T-helper 2 cell treated with Interferon-gamma antibody and Interleukin-4, amounts not matched to agents 100 ng/mL and 5 ng/mL, for 36 hours (primary cell): Measurements from ENCODE around the gene CYP2E1. TPM values are rescaled to one million over a fixed set of nuclear protein-coding genes. Genes with fewer than 3 reads are reported as not detected.
"Not testable (repeated sequence)": the region's sequence is repeated elsewhere in the genome, so short reads cannot be mapped to it uniquely, and the experiment has no call there.

Experiments used
- intact Hi-C: fragments of 100-400 bp; cut with micrococcal nuclease; formaldehyde crosslinking; loops from one replicate; pipeline ENCODE4 v1.15.1; 2023
- total RNA-seq: library from RNA; stranded (reverse); gene quantifications from 2 replicates; pipeline ENCODE4 v1.2.3, GENCODE V29; 2022

Gene CYP2E1
- total RNA-seq, 1 donor from 2014 or later = 0.39 TPM

- intact Hi-C loops = no loop called here
Measured at GRCh38 chr10:133528296-133528844, 1.2 kb downstream of the CYP2E1 start.

- intact Hi-C loops = no loop called here
Measured at GRCh38 chr10:133528845-133529575, 1.8 kb downstream of the CYP2E1 start.

GRCh38 chr10:133529576-133529946 lies 2.4 kb downstream of the CYP2E1 start:
- intact Hi-C loops = no loop called here

- intact Hi-C loops = no loop called here
Measured at GRCh38 chr10:133530506-133530905, 3.3 kb downstream of the CYP2E1 start.

GRCh38 chr10:133532871-133533270 lies 5.7 kb downstream of the CYP2E1 start:
- intact Hi-C loops = no loop called here

- intact Hi-C loops = no loop called here
Measured at GRCh38 chr10:133534417-133534816, 7.3 kb downstream of the CYP2E1 start.

- intact Hi-C loops = no loop called here
Measured at GRCh38 chr10:133536198-133536597, 9.0 kb downstream of the CYP2E1 start.

- intact Hi-C loops = no loop called here
Measured at GRCh38 chr10:133537546-133538545, 10.7 kb downstream of the CYP2E1 start.

- intact Hi-C loops = not testable (repeated sequence)
Measured at GRCh38 chr10:133541441-133541975, 14.3 kb downstream of the CYP2E1 start.

- intact Hi-C loops = no loop called here
Measured at GRCh38 chr10:133544506-133544905, 17.3 kb downstream of the CYP2E1 start.

GRCh38 chr10:133554600-133554999 lies 27.4 kb downstream of the CYP2E1 start:
- intact Hi-C loops = no loop called here

GRCh38 chr10:133555521-133555920 lies 28.4 kb downstream of the CYP2E1 start:
- intact Hi-C loops = no loop called here

- intact Hi-C loops = no loop called here
Measured at GRCh38 chr10:133557381-133557780, 30.2 kb downstream of the CYP2E1 start.

GRCh38 chr10:133559216-133559615 lies 32.1 kb downstream of the CYP2E1 start:
- intact Hi-C loops = no loop called here

- intact Hi-C loops = no loop called here
Measured at GRCh38 chr10:133564816-133565215, 37.7 kb downstream of the CYP2E1 start.

GRCh38 chr10:133565441-133566294 lies 38.5 kb downstream of the CYP2E1 start, which contains the start of gene SYCE1:
SYCE1 (minus strand) TSS chr10:133565583; CDS start chr10:133565529, 54 bp downstream.
- intact Hi-C loops = no loop called here

- intact Hi-C loops = no loop called here
Measured at GRCh38 chr10:133567119-133567518, 40.0 kb downstream of the CYP2E1 start.

GRCh38 chr10:133567609-133568286 lies 40.6 kb downstream of the CYP2E1 start:
- intact Hi-C loops = no loop called here

GRCh38 chr10:133568287-133568614 lies 41.1 kb downstream of the CYP2E1 start:
- intact Hi-C loops = no loop called here

GRCh38 chr10:133568831-133569527 lies 41.8 kb downstream of the CYP2E1 start:
- intact Hi-C loops = not testable (repeated sequence)
